Breast epithelium (tissue), 3 donors: ENCODE data around the gene ZNF431.

Experiments
- POLR2AphosphoS5 ChIP-seq, 3 donors: sonication (generic); formaldehyde crosslinking; IDR thresholded peaks; one replicate each; pipeline ENCODE4 v1.6.1; 2017; ENCODE audit warnings: antibody characterized with exemption in 3 of 3
- TF ChIP-seq, protein P1 (sequence below), 3 donors: fragments of 450-650 bp; IDR thresholded peaks; one replicate each; pipeline ENCODE4 v1.5.1; 2016 to 2017; ENCODE audit warnings: antibody characterized with exemption in 3 of 3, mild to moderate bottlenecking in 3 of 3, moderate library complexity in 3 of 3

DNA sequence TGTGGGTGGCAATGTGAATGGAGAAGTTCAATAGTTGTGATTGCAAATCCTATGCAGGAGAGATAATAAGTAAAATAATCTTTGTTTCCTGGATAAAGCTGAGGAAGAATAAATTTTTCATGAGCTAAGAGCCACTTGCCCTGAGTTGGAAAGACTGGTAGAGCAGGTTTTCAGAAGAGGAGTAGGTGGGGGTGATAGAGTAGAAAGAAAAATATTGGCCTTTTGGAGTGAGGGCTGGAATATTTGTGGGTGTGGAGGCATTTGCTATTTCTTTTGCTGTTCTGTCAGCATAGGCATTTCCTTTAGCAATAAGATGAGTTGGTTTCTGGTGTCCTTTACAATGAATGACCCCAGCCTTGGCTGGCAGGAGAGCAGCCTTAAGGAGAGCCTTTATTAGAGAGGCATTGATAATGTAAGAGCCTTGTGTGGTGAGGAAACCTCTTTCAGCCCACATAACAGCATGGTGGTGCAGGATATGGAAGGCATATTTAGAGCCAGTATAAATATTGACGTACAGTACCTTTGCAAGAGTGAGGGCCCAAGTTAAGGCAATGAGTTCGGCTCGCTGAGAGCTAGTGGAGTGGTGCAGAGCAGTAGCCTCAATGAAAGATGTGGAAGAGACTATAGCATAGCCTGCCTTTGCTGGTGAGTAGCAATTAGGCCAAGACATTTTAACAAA lies 11.6 kb upstream of the ZNF431 start:
- TF ChIP-seq, protein P1, sequence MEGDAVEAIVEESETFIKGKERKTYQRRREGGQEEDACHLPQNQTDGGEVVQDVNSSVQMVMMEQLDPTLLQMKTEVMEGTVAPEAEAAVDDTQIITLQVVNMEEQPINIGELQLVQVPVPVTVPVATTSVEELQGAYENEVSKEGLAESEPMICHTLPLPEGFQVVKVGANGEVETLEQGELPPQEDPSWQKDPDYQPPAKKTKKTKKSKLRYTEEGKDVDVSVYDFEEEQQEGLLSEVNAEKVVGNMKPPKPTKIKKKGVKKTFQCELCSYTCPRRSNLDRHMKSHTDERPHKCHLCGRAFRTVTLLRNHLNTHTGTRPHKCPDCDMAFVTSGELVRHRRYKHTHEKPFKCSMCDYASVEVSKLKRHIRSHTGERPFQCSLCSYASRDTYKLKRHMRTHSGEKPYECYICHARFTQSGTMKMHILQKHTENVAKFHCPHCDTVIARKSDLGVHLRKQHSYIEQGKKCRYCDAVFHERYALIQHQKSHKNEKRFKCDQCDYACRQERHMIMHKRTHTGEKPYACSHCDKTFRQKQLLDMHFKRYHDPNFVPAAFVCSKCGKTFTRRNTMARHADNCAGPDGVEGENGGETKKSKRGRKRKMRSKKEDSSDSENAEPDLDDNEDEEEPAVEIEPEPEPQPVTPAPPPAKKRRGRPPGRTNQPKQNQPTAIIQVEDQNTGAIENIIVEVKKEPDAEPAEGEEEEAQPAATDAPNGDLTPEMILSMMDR (IDR thresholded peaks at IDR 0.05), result no peak
- no peak for TF ChIP-seq POLR2AphosphoS5 (IDR thresholded peaks at IDR 0.05)
